CD4-positive, alpha-beta T cell treated with Interleukin-17A for 4 hours (primary cell): ENCODE results near the gene CIBAR2.

Experiments
- DNase-seq: peaks from one replicate; pipeline ENCODE4 v3.0.0-alpha.2; 2020; ENCODE audit warnings: mixed read lengths

CIBAR2 gene

DNA sequence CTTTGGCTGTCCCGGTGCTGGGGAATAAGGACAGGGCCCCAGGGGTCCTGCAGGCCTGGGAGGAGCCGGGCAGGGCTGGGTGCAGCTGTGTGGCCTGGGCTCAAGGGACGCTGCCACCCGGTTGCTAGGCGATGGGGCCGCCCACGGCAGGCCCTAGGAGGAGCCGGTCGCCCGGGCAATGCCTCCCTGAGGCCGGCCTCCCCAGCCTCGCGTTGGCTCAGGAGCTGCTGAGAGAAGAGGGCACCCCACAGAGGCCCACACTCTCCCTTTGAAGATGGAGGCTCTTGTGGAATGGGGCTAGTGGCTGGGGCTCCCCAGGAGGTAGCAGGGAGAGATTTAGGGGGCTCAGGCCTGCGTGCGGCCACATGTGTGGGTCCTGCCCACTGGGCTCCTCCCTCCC lies at the start of gene CIBAR2:
Gene CIBAR2 (minus strand): TSS at position 109 of the 400 bp plus-strand sequence. CDS start 120 bp downstream, outside the sequence.
- no peak for DNase-seq

DNA sequence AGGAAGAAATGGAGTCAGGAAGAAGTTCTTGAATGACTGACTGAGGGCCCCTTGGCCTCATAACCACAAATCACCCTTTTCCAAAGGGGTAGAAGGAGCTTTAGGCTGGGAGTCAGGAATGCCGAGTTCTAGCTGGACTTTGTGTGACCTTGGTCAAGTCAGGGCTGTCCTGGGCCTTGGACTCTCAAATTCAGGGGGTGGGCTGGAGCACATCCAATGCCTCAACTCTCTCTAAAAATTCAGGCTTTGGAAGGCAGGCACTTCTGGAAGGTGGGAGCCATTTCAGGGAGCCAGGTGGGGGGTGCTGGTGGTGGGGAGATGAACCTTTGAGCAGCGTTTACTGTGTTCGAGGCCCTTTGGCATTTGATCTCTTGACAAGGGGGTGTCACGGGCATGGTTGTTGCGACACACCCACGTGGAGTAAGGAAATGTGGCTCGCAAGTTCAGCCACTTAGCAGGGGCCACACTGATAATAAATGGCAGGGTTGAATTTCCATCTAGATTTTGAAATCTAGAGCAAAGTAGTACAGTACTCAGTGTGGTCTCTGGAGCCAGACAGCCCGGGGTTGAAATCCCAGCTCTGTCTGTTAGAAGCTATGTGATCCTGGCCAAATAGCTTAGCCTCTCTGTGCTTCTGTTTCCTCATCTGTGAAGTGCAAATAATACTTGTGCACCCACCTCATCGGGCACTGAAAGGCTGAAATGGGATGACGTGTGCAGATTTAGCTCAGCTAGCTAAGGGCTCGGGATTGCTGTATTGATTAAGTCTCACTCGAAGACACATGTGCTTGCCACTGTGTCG lies 47.1 kb upstream of the CIBAR2 start:
- no peak for DNase-seq

GRCh38 chr16:85158743-85159178 lies 46.5 kb upstream of the CIBAR2 start:
- DNase-seq: no peak

GRCh38 chr16:85157813-85158742 lies 45.8 kb upstream of the CIBAR2 start:
- peak; percentile 54 for DNase-seq

DNA sequence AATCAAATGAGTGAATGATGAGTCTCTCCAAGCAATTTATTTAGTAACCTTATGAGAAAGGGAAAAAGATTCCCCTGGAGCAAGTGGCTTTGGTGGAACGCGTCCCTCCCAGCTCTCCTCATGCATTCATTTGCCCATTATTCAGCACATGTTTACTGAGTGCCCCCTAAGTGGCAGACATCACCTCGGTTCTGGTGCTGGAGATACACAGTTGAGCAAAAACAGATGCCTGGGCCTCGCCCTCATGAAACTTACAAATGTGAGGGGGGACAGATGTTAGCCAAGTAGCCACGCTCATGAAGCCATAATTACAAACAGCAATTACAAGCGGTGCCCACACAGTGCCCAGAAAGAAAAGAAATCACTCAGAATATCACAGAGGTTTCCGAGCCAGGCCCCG lies 45.1 kb upstream of the CIBAR2 start:
- no peak for DNase-seq

GRCh38 chr16:85156869-85157268 lies 44.6 kb upstream of the CIBAR2 start:
- no peak for DNase-seq

DNA sequence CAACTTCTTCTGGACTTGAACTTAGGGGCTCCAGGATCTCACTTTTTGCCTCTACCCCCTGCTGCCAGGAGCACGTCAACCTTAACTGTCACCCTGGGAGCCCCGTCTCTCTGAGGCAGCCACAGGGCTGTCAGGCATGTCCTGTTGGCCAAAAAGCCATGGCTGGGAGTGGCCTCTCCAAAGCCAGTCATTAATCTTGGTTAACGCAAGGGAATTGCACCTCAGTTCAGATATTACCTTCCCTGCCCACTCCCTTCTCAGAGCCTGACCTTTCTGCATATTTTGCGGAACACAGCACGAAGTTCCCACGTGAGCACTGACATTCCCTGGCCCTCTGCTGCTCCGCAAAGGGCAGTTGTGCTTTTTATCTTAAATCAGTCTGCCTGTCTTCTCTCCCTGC lies 44.2 kb upstream of the CIBAR2 start:
- DNase-seq: no peak

GRCh38 chr16:85153656-85154091 lies 41.4 kb upstream of the CIBAR2 start:
- DNase-seq: no peak

DNA sequence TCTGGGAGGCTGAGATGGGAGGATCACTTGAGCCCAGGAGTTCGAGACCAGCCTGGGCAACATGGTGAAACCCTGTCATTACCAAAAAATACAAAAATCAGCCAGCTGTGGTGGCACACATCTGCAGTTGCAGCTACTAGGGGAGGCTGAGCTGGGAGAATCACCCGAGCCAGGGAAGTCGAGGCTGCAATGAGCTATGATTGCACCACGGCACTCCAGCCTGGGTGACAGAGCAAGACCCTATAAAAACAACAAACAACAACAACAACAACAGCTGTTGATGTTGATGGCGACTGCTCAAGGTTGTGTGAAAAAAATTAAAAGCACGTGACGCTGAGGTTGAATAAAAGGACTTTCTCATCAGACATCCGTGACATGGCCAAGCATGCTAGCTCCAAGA lies 40.8 kb upstream of the CIBAR2 start:
- DNase-seq: no peak

GRCh38 chr16:85152414-85153030 lies 40.2 kb upstream of the CIBAR2 start:
- no peak for DNase-seq

GRCh38 chr16:85151603-85152413 lies 39.5 kb upstream of the CIBAR2 start:
- no peak for DNase-seq

GRCh38 chr16:85151079-85151602 lies 38.9 kb upstream of the CIBAR2 start:
- no peak for DNase-seq

GRCh38 chr16:85150331-85150940 lies 38.2 kb upstream of the CIBAR2 start:
- no peak for DNase-seq

GRCh38 chr16:85149776-85150175 lies 37.5 kb upstream of the CIBAR2 start:
- DNase-seq: no peak

DNA sequence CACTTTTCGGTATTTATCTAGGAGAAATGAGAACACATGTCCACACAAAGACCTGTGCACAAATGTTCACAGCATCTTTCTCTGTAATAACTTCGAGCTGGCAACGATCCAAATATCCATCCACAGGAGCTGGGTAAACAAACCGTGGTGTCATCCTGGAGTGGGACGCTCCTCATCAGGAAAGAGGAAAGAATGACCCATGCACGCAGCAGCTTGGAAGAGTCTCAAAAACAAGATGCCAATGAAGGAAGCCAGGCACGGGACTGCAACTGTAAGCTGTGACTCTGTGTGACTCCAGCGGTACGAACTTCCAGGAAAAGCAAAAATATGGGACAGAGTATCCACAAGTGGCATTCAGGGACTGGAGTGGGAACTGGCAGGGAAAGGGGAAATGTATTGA lies 36.7 kb upstream of the CIBAR2 start:
- no peak for DNase-seq

- DNase-seq: no peak
Observed at GRCh38 chr16:85146922-85147651, 34.8 kb upstream of the CIBAR2 start.

GRCh38 chr16:85146532-85146797 lies 34.2 kb upstream of the CIBAR2 start:
- no peak for DNase-seq

DNA sequence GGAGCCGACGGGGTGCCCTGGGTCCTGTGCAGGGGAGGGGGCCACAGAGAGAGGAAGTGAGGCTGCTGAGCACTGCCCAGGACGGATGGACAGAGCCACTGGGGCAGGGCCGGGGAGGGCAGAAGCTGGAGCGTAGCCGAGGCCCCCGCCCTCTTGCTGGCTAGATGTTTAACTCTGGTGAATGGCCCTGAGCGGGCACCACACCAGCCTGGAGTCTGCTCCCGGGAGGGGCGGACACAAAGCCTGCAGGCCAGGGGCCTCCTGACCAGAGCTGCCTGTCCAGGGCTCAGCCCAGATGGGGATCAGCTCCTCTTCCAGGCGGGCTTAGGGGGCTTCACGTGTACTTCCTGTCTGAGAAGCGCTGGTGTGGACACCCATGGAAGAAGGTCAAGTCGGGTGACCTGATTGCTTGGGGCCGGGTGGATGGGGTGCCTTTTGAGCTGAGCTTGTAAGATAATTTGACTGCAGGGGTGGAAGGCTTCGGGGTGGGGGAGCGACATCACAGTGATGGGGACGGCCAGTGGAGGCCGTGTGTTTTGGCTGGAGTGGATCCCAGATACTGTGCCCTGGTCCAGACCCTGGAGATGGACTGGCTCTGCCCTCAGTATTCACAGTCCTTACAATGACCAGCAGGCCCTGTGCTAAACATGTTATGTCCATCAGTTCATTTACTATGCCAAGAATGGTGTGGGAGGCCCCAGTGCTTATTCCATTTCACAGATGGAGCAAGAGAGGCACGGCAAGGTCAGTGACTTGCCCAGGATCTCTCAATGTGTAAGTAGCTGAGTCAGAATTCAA lies 33.7 kb upstream of the CIBAR2 start:
- DNase-seq: no peak

DNA sequence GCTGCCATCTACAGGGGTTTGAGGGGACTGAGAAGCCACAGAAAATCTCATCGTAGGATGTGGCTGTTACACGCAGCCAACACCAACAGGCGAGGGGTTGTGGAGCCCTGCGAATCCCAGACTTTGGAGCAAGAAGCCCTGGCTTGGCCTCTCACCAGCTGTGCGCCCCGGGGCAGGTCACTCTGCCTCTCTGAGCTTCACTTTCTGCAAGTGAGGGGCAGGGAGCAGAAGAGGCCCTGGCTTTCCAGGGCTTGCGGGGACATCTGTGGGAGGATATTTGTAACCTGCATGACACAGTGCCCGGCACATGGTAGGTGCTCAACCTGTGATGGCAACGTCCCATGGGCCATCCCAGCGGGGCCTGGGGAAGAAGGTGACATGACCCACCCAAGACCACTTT lies 32.9 kb upstream of the CIBAR2 start:
- DNase-seq: no peak
